B cell (primary cell): ENCODE results near the gene KANK3. TPM values are rescaled to one million over a fixed set of nuclear protein-coding genes. Genes with fewer than 3 reads are reported as not detected.

ENCODE experiments used
- ATAC-seq: fragments of 200-7000 bp; cut with Tn5 transposase; one replicate; pipeline ENCODE4 v1.10.0; 2021; ENCODE audit warnings: low read depth, mild to moderate bottlenecking, moderate number of reproducible peaks, moderate library complexity
- CTCF ChIA-PET: fragments of 350-600 bp; sonication (Branson Sonifier 250); formaldehyde crosslinking; loops from one replicate; lab custom pipeline; 2021; ENCODE audit warnings: antibody characterized with exemption, inconsistent platforms; lab: Charles Lee
- POLR2A ChIA-PET: fragments of 350-600 bp; sonication (Branson Sonifier 250); formaldehyde crosslinking; loops from one replicate; lab custom pipeline; 2021; ENCODE audit warnings: antibody characterized with exemption; lab: Charles Lee
- DNase-seq: peaks from one replicate; pipeline ENCODE4 v3.0.0; 2013
- H2AFZ ChIP-seq: 2 replicates; pipeline ENCODE4 v1.6.1; 2012; ENCODE audit warnings: mild to moderate bottlenecking, low read depth, low read length; ENCODE audit not compliant: insufficient read depth, poor library complexity, severe bottlenecking
- H3K27ac ChIP-seq, 2 donors: 1 replicate in 1 of 2; 2 replicates in 1 of 2; pipeline ENCODE4 v1.5.1; 2012 to 2013; ENCODE audit warnings: low read length in 2 of 2, mild to moderate bottlenecking in 2 of 2, moderate library complexity in 1 of 2
- H3K27me3 ChIP-seq, 4 experiments: fragments of 200-600 bp in 1 of 4; sonication (generic) in 1 of 4; replicated peaks in 1 of 4; 1 replicate in 2 of 4; 2 replicates in 2 of 4; pipeline versions ENCODE4 v1.6.1 to v1.7.0; 2013 to 2016; ENCODE audit warnings: low read length in 3 of 4, mild to moderate bottlenecking in 2 of 4, mixed read lengths in 1 of 4, moderate library complexity in 1 of 4; ENCODE audit not compliant: insufficient read depth in 4 of 4, control insufficient read depth in 3 of 4; ENCODE audit errors: control extremely low read depth in 1 of 4
- H3K36me3 ChIP-seq, 2 experiments: replicated peaks in 1 of 2; 1 replicate in 1 of 2; 2 replicates in 1 of 2; pipeline versions ENCODE4 v1.6.1 to v1.7.1; 2013; ENCODE audit warnings: low read length in 1 of 2; ENCODE audit not compliant: insufficient read depth in 2 of 2, control insufficient read depth in 1 of 2; ENCODE audit errors: control extremely low read depth in 1 of 2, extremely low read depth in 1 of 2
- H3K4me1 ChIP-seq, 2 donors: fragments of 200-600 bp in 1 of 2; sonication (generic) in 1 of 2; 1 replicate in 1 of 2; 2 replicates in 1 of 2; pipeline versions ENCODE4 v1.5.1 to v1.6.1; 2013 to 2017; ENCODE audit warnings: low read length in 2 of 2; ENCODE audit not compliant: control insufficient read depth in 2 of 2, insufficient read depth in 2 of 2
- H3K4me2 ChIP-seq: replicated peaks from 2 replicates; pipeline ENCODE3; 2012; ENCODE audit warnings: mild to moderate bottlenecking, low read depth, low read length; ENCODE audit not compliant: poor library complexity, severe bottlenecking
- H3K4me3 ChIP-seq, 5 experiments: fragments of 200-600 bp in 1 of 5; sonication (generic) in 1 of 5; 1 replicate in 3 of 5; 2 replicates in 2 of 5; pipeline versions ENCODE4 v1.5.1 to v1.7.0; 2011 to 2016; ENCODE audit warnings: low read length in 4 of 5, mild to moderate bottlenecking in 4 of 5, low read depth in 2 of 5, control low read depth in 1 of 5, moderate library complexity in 1 of 5; ENCODE audit not compliant: insufficient read depth in 1 of 5; ENCODE audit errors: control extremely low read depth in 1 of 5, extremely low read depth in 1 of 5
- H3K79me2 ChIP-seq: fragments of 200-600 bp; sonication (generic); one replicate; pipeline ENCODE4 v1.6.0; 2016; ENCODE audit warnings: low read length; ENCODE audit not compliant: control insufficient read depth, insufficient read depth
- H3K9ac ChIP-seq: fragments of 200-600 bp; sonication (generic); 2 replicates; pipeline ENCODE4 v1.6.1; 2017; ENCODE audit warnings: mild to moderate bottlenecking, low read length, moderate library complexity
- H3K9me3 ChIP-seq, 3 donors: one replicate each; pipeline versions ENCODE4 v1.6.1 to v1.7.1; 2013; ENCODE audit warnings: low read length in 2 of 3; ENCODE audit not compliant: control insufficient read depth in 2 of 3, insufficient read depth in 1 of 3; ENCODE audit errors: control extremely low read depth in 1 of 3
- H4K20me1 ChIP-seq: 2 replicates; pipeline ENCODE4 v1.6.0; 2012; ENCODE audit warnings: mild to moderate bottlenecking, low read length; ENCODE audit not compliant: insufficient read depth, control insufficient read depth, poor library complexity, severe bottlenecking
- H3K27ac Mint-ChIP-seq: one replicate; pipeline ENCODE4 v1.8.0; 2021; ENCODE audit warnings: mixed read lengths
- H3K27me3 Mint-ChIP-seq: one replicate; pipeline ENCODE4 v1.8.0; 2021; ENCODE audit warnings: mixed read lengths
- H3K4me1 Mint-ChIP-seq: one replicate; pipeline ENCODE4 v1.8.0; 2021; ENCODE audit warnings: mixed read lengths
- H3K4me3 Mint-ChIP-seq: one replicate; pipeline ENCODE4 v1.8.0; 2021; ENCODE audit warnings: mixed read lengths
- H3K9me3 Mint-ChIP-seq: one replicate; pipeline ENCODE4 v1.8.0; 2022; ENCODE audit warnings: mixed read lengths; ENCODE audit not compliant: insufficient read depth
- EZH2 ChIP-seq: IDR thresholded peaks from 2 replicates; pipeline ENCODE4 v1.6.1; 2012; ENCODE audit warnings: borderline replicate concordance, low read depth, mild to moderate bottlenecking, moderate library complexity, low read length; ENCODE audit not compliant: insufficient read depth, poor library complexity, severe bottlenecking
- WGBS: methylation state at CpG from one replicate; pipeline ENCODE4 v1.1.5; 2013; ENCODE audit warnings: missing lambda C conversion rate; ENCODE audit not compliant: insufficient coverage; 5-methylcytosine and 5-hydroxymethylcytosine counted together
- intact Hi-C: fragments of 100-400 bp; cut with micrococcal nuclease; formaldehyde crosslinking; loops from one replicate; pipeline ENCODE4 v1.10.0; 2022
- polyA plus RNA-seq: library from polyadenylated mRNA; depleted of rRNA; stranded (reverse); fragments of >200 nt; gene quantifications from 2 replicates; pipeline ENCODE4 v1.2.3, GENCODE V29; 2012
- total RNA-seq, 2 donors: library from RNA; stranded (reverse); fragments of 120-200 nt in 1 of 2; gene quantifications; 1 replicate in 1 of 2; 2 replicates in 1 of 2; pipeline versions ENCODE4 v1.2.3 to v1.2.4, GENCODE V29; 2013 to 2022
- TF ChIP-seq, protein P1 (sequence below): fragments of 200-600 bp; IDR thresholded peaks from one replicate; pipeline ENCODE4 v1.8.0; 2022; ENCODE audit warnings: antibody characterized with exemption, mild to moderate bottlenecking

KANK3 gene
- total and polyA plus RNA-seq, 2 donors (not counting 1 experiment from before 2014, with no cell fraction given) = 0.27 to 0.34 TPM

DNA sequence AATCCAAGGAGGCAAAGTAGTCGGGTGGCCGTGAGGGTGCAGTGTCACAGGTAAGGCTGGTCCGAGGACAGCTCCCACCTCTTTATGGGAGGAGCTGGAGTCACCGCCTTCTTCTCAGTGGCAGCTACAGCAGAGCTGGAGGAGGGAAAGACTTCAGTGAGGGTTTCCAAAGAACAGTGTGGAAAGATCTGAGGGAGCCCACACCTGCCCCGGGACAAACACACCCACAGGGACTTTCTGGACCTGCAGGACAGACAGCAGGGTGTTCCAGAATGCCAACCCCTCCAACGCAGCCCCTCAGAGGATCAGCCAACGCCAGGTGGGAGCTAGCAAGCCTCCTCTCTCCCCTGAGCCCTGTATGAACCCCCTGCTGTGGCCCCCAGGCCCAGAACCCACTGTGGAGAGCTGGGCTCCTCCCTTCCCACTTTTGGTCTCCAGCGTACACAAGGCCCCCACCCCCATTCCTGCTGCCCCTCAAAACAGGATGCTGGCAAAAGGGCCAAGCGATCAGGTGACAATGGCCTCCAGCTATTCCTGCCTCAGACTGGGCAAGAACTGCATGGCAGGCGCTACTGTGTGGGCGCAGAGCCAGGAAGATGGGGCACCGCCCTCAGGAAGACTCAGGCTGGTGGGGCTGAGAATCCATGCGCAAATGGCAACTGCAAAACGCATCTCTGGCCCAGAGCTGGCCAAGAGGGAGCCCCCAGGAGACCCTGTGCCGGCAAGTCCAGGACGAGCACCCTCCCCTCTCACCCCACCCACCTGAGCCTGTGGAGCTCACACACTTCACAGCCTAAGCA lies 31.4 kb downstream of the KANK3 start:
- no peak for TF ChIP-seq EZH2
- TF ChIP-seq, protein P1, sequence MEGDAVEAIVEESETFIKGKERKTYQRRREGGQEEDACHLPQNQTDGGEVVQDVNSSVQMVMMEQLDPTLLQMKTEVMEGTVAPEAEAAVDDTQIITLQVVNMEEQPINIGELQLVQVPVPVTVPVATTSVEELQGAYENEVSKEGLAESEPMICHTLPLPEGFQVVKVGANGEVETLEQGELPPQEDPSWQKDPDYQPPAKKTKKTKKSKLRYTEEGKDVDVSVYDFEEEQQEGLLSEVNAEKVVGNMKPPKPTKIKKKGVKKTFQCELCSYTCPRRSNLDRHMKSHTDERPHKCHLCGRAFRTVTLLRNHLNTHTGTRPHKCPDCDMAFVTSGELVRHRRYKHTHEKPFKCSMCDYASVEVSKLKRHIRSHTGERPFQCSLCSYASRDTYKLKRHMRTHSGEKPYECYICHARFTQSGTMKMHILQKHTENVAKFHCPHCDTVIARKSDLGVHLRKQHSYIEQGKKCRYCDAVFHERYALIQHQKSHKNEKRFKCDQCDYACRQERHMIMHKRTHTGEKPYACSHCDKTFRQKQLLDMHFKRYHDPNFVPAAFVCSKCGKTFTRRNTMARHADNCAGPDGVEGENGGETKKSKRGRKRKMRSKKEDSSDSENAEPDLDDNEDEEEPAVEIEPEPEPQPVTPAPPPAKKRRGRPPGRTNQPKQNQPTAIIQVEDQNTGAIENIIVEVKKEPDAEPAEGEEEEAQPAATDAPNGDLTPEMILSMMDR = no peak
- ATAC-seq = no peak
- Mint-ChIP-seq H3K27me3 (no peaks in the 10 kb centered on the region), H3K4me1 (peaks cover 23% of the 10 kb centered on the region), H3K4me3 (no peak overlapping the region), H3K27ac (no peak overlapping the region), H3K9me3 (no peaks in the 10 kb centered on the region)
- Histone ChIP-seq H3K79me2 (peaks cover 21% of the 10 kb centered on the region), H3K27me3 (no peaks in the 10 kb centered on the region), H3K36me3 (peaks cover 3 to 32% of the 10 kb centered on the region in 2 experiments), H3K4me3 (no peak overlapping the region), H2AFZ (no peak overlapping the region), H3K9ac (no peak overlapping the region), H3K4me2 (no peak overlapping the region), H4K20me1 (peaks cover 9% of the 10 kb centered on the region), H3K4me1 (peaks cover 7 to 18% of the 10 kb centered on the region in 2 donors), H3K9me3 (no peaks in the 10 kb centered on the region), H3K27ac (no peak overlapping the region)
- POLR2A ChIA-PET = no interaction called here
- 95% methylated on average over 12 of the region's 16 CpGs for WGBS
- intact Hi-C loops = no loop called here
- CTCF ChIA-PET = interaction anchor here (0.6 to 1.8 kb wide), 3 partner anchors 8 to 268 kb away, joined by 3 to 5 read pairs (median 4); no protein-coding TSS in a partner anchor
- no peak for DNase-seq
